Stimulated activated naive CD8-positive, alpha-beta T cell treated with anti-CD3 and anti-CD28 coated beads, Interleukin-15, amount 100 ng/mL, for 72 hours (primary cell): ENCODE measurements around the gene SPANXN4.

Source experiments
- ATAC-seq: fragments of 150-1000 bp; cut with Tn5 transposase; 2 replicates; pipeline ENCODE4 v1.10.0; 2021; ENCODE audit warnings: mild to moderate bottlenecking, moderate library complexity
- DNase-seq, 2 donors: peaks; one replicate each; pipeline ENCODE4 v3.0.0; 2021 to 2022
- H3K27ac Mint-ChIP-seq, 2 donors: one replicate each; pipeline ENCODE4 v1.8.0; 2022; ENCODE audit warnings: mild to moderate bottlenecking in 2 of 2, mixed read lengths in 2 of 2, moderate library complexity in 2 of 2
- H3K27me3 Mint-ChIP-seq: one replicate; pipeline ENCODE4 v1.8.0; 2022; ENCODE audit warnings: mixed read lengths
- H3K4me1 Mint-ChIP-seq: one replicate; pipeline ENCODE4 v1.8.0; 2022; ENCODE audit warnings: mild to moderate bottlenecking, mixed read lengths
- H3K4me3 Mint-ChIP-seq, 2 donors: one replicate each; pipeline ENCODE4 v1.8.0; 2022; ENCODE audit warnings: mild to moderate bottlenecking in 2 of 2, mixed read lengths in 2 of 2, moderate library complexity in 1 of 2
- H3K9me3 Mint-ChIP-seq, 2 donors: one replicate each; pipeline ENCODE4 v1.8.0; 2022; ENCODE audit warnings: mixed read lengths in 2 of 2

The SPANXN4 gene, protein sequence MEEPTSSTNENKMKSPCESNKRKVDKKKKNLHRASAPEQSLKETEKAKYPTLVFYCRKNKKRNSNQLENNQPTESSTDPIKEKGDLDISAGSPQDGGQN

DNA sequence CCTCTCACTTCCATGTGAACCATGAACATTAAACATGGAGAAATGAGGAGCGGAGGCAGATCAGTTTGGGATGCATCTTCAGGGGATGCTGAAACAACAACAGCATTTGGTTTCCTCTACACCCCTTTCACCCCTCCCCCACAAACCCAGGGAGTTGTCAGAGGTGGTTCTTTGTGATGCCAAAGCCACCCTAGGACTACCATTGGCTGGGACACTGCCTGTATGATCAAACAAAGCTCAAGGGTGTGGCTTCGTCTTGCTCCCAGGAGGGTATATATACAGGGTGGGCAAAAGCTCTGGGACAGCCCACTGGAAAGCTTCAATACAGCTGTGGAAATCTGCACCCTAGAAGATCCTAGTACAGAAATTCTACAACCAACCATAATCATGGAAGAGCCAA lies at the start of gene SPANXN4:
TSS of gene SPANXN4 (plus strand) at position 301 of the 400 bp plus-strand sequence. CDS start at position 388, 87 bp downstream.
- Mint-ChIP-seq H3K4me3 (no peak within 1 kb of the TSS), H3K4me1 (no peaks in the 10 kb centered on the region), H3K27ac (no peak within 1 kb of the TSS), H3K9me3 (no peaks in the 10 kb centered on the region), H3K27me3 (no peaks in the 10 kb centered on the region)
- ATAC-seq: no peak
- no peak for DNase-seq

GRCh38 chrX:142977128-142977914 lies 48.4 kb upstream of the SPANXN4 start:
- peaks cover 0 to 7% of the 10 kb centered on the region in 2 donors for H3K9me3 Mint-ChIP-seq
- DNase-seq (no peak), ATAC-seq (no peak)
- H3K27me3 Mint-ChIP-seq: no peaks in the 10 kb centered on the region
- no peaks in the 10 kb centered on the region for H3K4me1 Mint-ChIP-seq
- H3K4me3 Mint-ChIP-seq: no peak overlapping the region
- no peak overlapping the region for H3K27ac Mint-ChIP-seq

DNA sequence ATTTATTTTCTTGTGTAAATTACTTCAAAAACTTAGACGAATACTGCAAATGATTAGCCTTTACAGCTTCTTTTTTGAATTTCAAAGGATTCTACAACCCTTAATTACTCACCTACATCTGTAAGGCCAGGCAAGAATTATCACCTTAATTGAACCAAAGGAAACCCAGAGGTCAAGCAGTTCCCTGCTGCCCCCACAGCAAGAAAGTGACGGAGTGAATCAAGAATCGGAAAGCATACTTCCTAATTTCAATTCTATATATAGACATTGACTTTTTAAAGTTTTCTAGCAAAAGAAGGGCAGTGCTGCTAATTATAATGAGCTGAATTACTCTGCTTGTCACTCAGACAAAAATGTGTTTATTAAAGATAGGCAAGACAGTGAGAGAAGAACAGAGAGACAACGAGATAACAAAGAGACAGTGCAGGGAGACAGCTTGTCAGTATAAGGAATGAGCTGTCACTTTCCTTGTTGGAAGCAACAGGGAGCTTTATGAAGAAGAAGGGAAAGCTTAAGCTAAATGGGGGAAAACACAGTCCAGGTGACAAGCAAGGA lies 47.5 kb upstream of the SPANXN4 start:
- ATAC-seq (no peak), DNase-seq (no peak)
- H3K4me1 Mint-ChIP-seq: no peaks in the 10 kb centered on the region
- H3K9me3 Mint-ChIP-seq: peaks cover 0 to 7% of the 10 kb centered on the region in 2 donors
- no peaks in the 10 kb centered on the region for H3K27me3 Mint-ChIP-seq
- H3K27ac Mint-ChIP-seq: no peak overlapping the region
- no peak overlapping the region for H3K4me3 Mint-ChIP-seq

DNA sequence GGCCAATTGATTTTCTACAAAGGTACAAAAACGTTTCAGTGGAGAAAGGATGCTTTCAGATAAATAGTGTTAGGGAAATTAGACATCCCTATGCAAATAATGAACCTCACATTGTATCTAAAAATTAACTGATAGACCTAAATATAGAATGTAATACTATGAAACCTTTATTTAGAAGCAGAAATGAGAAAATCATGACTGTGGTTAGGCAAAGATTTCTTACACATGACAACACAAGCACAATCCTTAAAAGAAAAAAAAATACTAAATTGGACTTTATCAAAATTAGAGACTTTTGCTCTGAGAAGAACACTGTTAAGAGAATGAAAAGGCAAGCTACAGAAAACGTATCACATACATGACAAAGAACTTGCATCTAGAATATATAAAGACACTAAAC lies 43.0 kb upstream of the SPANXN4 start:
- Mint-ChIP-seq H3K4me1 (no peaks in the 10 kb centered on the region), H3K9me3 (peaks cover 4 to 11% of the 10 kb centered on the region in 2 donors), H3K27me3 (no peaks in the 10 kb centered on the region), H3K4me3 (no peak overlapping the region), H3K27ac (no peak overlapping the region)
- DNase-seq (no peak), ATAC-seq (no peak)

DNA sequence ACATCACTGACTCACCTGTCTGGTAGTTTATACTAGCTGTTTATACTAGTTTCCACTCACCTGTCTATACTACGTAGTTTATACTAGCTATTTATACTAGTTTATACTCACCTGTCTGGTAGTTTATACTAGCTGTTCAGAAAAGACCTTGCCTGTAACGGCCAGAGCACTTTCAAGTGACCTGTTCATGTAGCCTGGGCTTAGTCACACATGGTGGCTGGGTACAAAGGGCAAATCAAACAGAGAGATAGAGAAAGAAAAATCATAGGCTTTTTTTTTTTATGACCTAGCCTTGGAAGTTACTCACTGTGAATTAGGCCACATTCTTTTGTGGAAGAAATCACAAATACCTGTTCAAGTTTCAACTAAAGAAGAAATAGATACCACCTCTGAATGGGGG lies 30.7 kb upstream of the SPANXN4 start:
- H3K9me3 Mint-ChIP-seq: peaks cover 4 to 12% of the 10 kb centered on the region in 2 donors
- ATAC-seq (no peak), DNase-seq (no peak)
- no peak overlapping the region for H3K4me3 Mint-ChIP-seq
- no peak overlapping the region for H3K27ac Mint-ChIP-seq
- H3K4me1 Mint-ChIP-seq: no peaks in the 10 kb centered on the region
- H3K27me3 Mint-ChIP-seq: no peaks in the 10 kb centered on the region

DNA sequence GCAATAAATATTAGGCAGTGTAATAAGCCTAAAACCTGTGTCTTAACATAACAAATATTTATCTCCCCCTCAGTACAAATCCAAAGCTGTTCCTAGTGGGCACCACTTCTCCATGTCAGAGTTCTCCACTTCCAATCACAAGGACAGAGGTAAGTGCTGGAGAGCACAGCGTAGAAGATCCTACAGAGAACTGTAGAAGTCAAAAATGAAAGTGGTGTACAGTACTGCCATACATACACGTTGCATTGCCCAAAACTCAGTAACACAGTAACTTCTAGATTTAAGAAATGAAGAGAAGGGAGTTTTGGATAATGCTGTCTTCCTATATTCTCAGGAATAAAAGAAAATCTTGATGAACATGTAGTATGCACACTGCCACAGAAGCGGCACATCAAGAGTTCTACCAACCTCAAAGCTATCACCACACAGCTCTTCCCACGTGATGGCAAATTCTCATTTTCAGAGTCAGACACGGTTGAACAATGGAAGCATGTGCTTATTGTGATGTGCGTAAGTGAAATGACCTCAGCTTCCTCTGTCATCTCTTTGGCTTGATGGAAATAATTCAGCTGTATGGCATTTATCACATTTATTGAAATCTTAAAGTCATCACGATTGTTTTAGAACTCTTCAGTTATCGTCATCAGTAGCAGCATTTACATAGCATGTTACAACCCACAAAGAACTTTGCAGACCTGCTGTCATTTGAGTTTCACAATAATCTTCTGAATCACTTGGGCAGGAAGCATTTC lies 27.1 kb upstream of the SPANXN4 start:
- H3K4me1 Mint-ChIP-seq: no peaks in the 10 kb centered on the region
- no peak overlapping the region for H3K27ac Mint-ChIP-seq
- no peak for ATAC-seq
- DNase-seq: no peak
- H3K27me3 Mint-ChIP-seq: no peaks in the 10 kb centered on the region
- H3K4me3 Mint-ChIP-seq: no peak overlapping the region
- peaks cover 8 to 9% of the 10 kb centered on the region in 2 donors for H3K9me3 Mint-ChIP-seq

GRCh38 chrX:142999199-142999701 lies 26.5 kb upstream of the SPANXN4 start:
- no peaks in the 10 kb centered on the region for H3K27me3 Mint-ChIP-seq
- no peak for ATAC-seq
- H3K27ac Mint-ChIP-seq: no peak overlapping the region
- no peak for DNase-seq
- H3K9me3 Mint-ChIP-seq: peaks cover 2 to 5% of the 10 kb centered on the region in 2 donors
- no peak overlapping the region for H3K4me3 Mint-ChIP-seq
- no peaks in the 10 kb centered on the region for H3K4me1 Mint-ChIP-seq

GRCh38 chrX:143002206-143002605 lies 23.5 kb upstream of the SPANXN4 start:
- H3K27me3 Mint-ChIP-seq: no peaks in the 10 kb centered on the region
- no peak for DNase-seq
- H3K4me1 Mint-ChIP-seq: no peaks in the 10 kb centered on the region
- no peak overlapping the region for H3K27ac Mint-ChIP-seq
- no peak overlapping the region for H3K4me3 Mint-ChIP-seq
- H3K9me3 Mint-ChIP-seq: peaks cover 0 to 4% of the 10 kb centered on the region in 2 donors
- ATAC-seq: no peak

DNA sequence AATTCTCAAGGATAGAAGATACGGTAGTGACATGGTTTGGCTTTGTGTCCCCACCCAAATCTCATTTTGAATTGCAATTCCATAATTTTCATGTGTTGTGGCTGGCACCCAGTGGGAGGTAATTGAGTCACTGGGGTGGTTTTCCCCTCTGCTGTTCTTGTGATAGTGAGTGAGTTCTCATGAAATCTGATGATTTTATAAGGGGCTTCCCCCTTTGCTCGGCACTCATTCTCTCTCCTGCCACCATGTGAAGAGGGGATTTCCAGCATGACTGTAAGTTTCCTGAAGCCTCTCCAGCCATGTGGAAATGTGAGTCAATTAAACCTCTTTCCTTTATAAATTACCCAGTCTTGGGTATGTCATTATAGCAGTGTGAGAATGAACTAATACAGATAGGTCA lies 8.5 kb upstream of the SPANXN4 start:
- Mint-ChIP-seq H3K4me1 (no peaks in the 10 kb centered on the region), H3K27ac (no peak overlapping the region), H3K4me3 (no peak overlapping the region), H3K27me3 (no peaks in the 10 kb centered on the region), H3K9me3 (peaks cover 0 to 16% of the 10 kb centered on the region in 2 donors)
- ATAC-seq (no peak), DNase-seq (no peak)

GRCh38 chrX:143027275-143027674 lies 1.5 kb downstream of the SPANXN4 start:
- no peak overlapping the region for H3K27ac Mint-ChIP-seq
- ATAC-seq (no peak), DNase-seq (no peak)
- no peaks in the 10 kb centered on the region for H3K4me1 Mint-ChIP-seq
- peaks cover 0 to 5% of the 10 kb centered on the region in 2 donors for H3K9me3 Mint-ChIP-seq
- H3K4me3 Mint-ChIP-seq: no peak overlapping the region
- no peaks in the 10 kb centered on the region for H3K27me3 Mint-ChIP-seq

DNA sequence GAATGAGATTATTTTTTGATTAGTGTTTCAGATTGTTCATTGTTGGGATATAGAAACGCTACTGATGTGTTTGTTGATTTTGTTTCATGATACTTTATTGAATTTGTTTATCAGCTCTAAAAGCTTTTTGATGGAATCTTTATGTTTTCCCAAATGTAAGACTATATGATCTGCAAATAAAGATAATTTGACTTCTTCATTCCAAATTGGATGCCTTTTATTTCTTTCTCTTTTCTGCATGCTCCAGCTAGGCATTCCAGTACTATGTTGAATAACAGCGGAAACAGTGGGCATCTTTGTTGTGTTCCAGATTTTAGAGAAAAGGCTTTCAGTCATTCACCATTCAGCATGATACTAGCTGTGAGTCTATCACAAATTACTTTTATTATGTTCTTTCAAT lies 21.8 kb downstream of the SPANXN4 start:
- Mint-ChIP-seq H3K27me3 (no peaks in the 10 kb centered on the region), H3K4me1 (no peaks in the 10 kb centered on the region), H3K4me3 (no peak overlapping the region), H3K27ac (no peak overlapping the region), H3K9me3 (peaks cover 0 to 4% of the 10 kb centered on the region in 2 donors)
- DNase-seq (no peak), ATAC-seq (no peak)

GRCh38 chrX:143058120-143058519 lies 32.4 kb downstream of the SPANXN4 start:
- Mint-ChIP-seq H3K4me3 (no peak overlapping the region), H3K4me1 (no peaks in the 10 kb centered on the region), H3K9me3 (peaks cover 0 to 7% of the 10 kb centered on the region in 2 donors), H3K27me3 (no peaks in the 10 kb centered on the region), H3K27ac (no peak overlapping the region)
- ATAC-seq: no peak
- no peak for DNase-seq

DNA sequence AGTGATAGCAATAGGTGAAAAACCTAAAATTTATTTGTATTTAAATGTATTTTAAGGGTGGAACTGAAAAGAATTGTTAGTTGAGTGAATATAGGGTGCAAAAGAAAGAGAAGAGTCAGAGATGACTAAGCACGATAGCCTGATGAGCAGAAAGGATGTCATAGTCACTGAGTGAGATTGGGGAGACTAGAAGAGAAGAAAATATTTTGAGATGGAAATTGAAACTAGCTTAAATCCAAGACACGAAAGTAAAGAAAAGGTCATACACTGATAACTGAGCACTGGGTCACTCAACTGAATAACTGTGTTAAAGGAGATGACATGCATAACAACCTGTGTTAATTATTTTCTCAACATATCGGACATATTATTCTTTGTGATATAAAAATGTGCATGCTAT lies 55.5 kb downstream of the SPANXN4 start:
- Mint-ChIP-seq H3K4me1 (no peaks in the 10 kb centered on the region), H3K27me3 (no peaks in the 10 kb centered on the region), H3K9me3 (peaks cover 4 to 12% of the 10 kb centered on the region in 2 donors), H3K4me3 (no peak overlapping the region), H3K27ac (no peak overlapping the region)
- no peak for DNase-seq
- no peak for ATAC-seq

DNA sequence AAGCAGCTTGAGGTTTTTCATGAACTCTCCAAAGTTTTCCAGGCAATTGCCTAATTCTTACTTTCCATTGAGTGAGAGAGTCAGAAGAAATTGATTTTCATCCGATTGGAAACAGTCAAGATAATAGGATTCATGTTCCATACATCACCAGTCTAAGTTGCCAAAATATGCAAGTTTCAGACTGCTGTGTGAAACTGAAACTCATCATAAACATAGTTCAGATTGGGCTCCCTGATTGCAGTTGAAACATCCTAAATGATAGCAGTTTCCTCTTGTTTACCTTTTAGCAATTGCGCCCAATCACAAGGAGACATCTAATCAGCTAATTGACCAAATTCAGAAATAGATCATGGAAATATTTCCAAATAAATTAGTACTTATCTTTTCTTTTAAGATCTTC lies 56.8 kb downstream of the SPANXN4 start:
- Mint-ChIP-seq H3K4me1 (no peaks in the 10 kb centered on the region), H3K4me3 (no peak overlapping the region), H3K27ac (no peak overlapping the region), H3K9me3 (peaks cover 4 to 12% of the 10 kb centered on the region in 2 donors), H3K27me3 (no peaks in the 10 kb centered on the region)
- no peak for ATAC-seq
- DNase-seq: no peak
